Measurements from ENCODE around the gene PALLD. TPM values are rescaled to one million over a fixed set of nuclear protein-coding genes. Genes with fewer than 3 reads are reported as not detected.
"Not testable (repeated sequence)": the region's sequence is repeated elsewhere in the genome, so short reads cannot be mapped to it uniquely, and the experiment has no call there.

PALLD gene
- total RNA-seq (24.3 TPM), polyA plus RNA-seq (83.0 TPM)
- long read RNA-seq, donor 1 = 0 reads
- long read RNA-seq, donor 2 = 0 reads
- long read RNA-seq, donor 3, full-length matches to known transcripts = 4 of 33 reads
- long read RNA-seq, donor 3, partial matches to known transcripts = 15 of 33 reads
- long read RNA-seq, donor 3, other reads (novel, unspliced or antisense) = 14 of 33 reads
- long read RNA-seq, donor 4, full-length matches to known transcripts = 1 of 1 reads
- long read RNA-seq, donor 4, partial matches to known transcripts = 0 of 1 reads
- long read RNA-seq, donor 4, other reads (novel, unspliced or antisense) = 0 of 1 reads
- long read RNA-seq, donor 5, full-length matches to known transcripts = 3 of 78 reads
- long read RNA-seq, donor 5, partial matches to known transcripts = 57 of 78 reads
- long read RNA-seq, donor 5, other reads (novel, unspliced or antisense) = 18 of 78 reads
- long read RNA-seq, donor 6, full-length matches to known transcripts = 3 of 8 reads
- long read RNA-seq, donor 6, partial matches to known transcripts = 5 of 8 reads
- long read RNA-seq, donor 6, other reads (novel, unspliced or antisense) = 0 of 8 reads
- long read RNA-seq, donor 7, full-length matches to known transcripts = 3 of 3 reads
- long read RNA-seq, donor 7, partial matches to known transcripts = 0 of 3 reads
- long read RNA-seq, donor 7, other reads (novel, unspliced or antisense) = 0 of 3 reads
- long read RNA-seq, donor 8 = 0 reads
- long read RNA-seq, donor 9 = 0 reads
- long read RNA-seq, donor 10 = 0 reads

DNA sequence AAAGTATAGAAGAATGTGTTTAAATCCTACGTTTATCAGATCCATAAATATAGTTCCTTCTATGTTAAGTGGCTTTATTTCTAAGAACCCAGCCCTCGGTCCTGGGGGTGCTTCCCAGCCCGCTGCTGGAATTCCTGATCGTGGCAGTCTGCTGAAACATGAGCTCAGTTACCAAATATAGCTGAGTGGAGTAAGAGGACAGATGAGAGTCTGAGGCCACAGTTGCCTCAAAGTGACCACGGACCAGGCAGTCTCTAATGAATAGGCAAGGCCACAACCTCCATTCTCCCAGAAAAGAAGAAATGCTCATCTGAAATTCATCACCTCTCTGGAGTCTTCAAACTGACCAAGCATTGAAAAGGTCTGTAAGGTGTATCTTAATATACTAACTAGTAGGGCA lies at the start of gene PALLD:
TSS of gene PALLD (plus strand) at position 219 of the 400 bp plus-strand sequence.
- no peak for DNase-seq (ENCODE audit: low read depth in 6 of 9, low spot score in 9 of 9)

GRCh38 chr4:168449063-168449462 lies 47.8 kb upstream of the PALLD start:
- not testable (repeated sequence) for H3K4me3 ChIP-seq (ENCODE audit: low read length in 2 of 2); H3K27me3 ChIP-seq (ENCODE audit: control insufficient read depth in 2 of 2, insufficient read depth in 1 of 2, low read length in 1 of 2); H3K9me3 ChIP-seq (ENCODE audit: control insufficient read depth in 2 of 2, insufficient read depth in 1 of 2, low read length in 1 of 2); H3K4me1 ChIP-seq (ENCODE audit: control insufficient read depth in 2 of 2, insufficient read depth in 2 of 2, low read length in 2 of 2); H3K27ac ChIP-seq (ENCODE audit: low read depth in 1 of 2, low read length in 1 of 2); DNase-seq (ENCODE audit: low read depth in 6 of 9, low spot score in 9 of 9)
- 98% methylated on average over 3 of the region's 3 CpGs for WGBS
- peaks cover 3 to 20% of the 10 kb centered on the region in 2 donors for H3K36me3 ChIP-seq (ENCODE audit: control insufficient read depth in 2 of 2, insufficient read depth in 2 of 2, low read length in 1 of 2)

More for the DNA sequence above, at the start of gene PALLD:
- Histone ChIP-seq H3K9me3 (ENCODE audit: control insufficient read depth in 2 of 2, insufficient read depth in 1 of 2, low read length in 1 of 2) (no peaks in the 10 kb centered on the region), H3K27me3 (ENCODE audit: control insufficient read depth in 2 of 2, insufficient read depth in 1 of 2, low read length in 1 of 2) (no peaks in the 10 kb centered on the region), H3K4me3 (ENCODE audit: low read length in 2 of 2) (no peak within 1 kb of the TSS), H3K36me3 (ENCODE audit: control insufficient read depth in 2 of 2, insufficient read depth in 2 of 2, low read length in 1 of 2) (no peaks in the 10 kb centered on the region), H3K27ac (ENCODE audit: low read depth in 1 of 2, low read length in 1 of 2) (no peak within 1 kb of the TSS), H3K4me1 (ENCODE audit: control insufficient read depth in 2 of 2, insufficient read depth in 2 of 2, low read length in 2 of 2) (peaks cover 0 to 4% of the 10 kb centered on the region in 2 donors)
- WGBS = 75% methylated on average over 5 of the region's 5 CpGs

GRCh38 chr4:168449719-168450452 lies 47.0 kb upstream of the PALLD start:
- no peak for DNase-seq (ENCODE audit: low read depth in 6 of 9, low spot score in 9 of 9)
- Histone ChIP-seq H3K36me3 (ENCODE audit: control insufficient read depth in 2 of 2, insufficient read depth in 2 of 2, low read length in 1 of 2) (peaks cover 3 to 23% of the 10 kb centered on the region in 2 donors), H3K9me3 (ENCODE audit: control insufficient read depth in 2 of 2, insufficient read depth in 1 of 2, low read length in 1 of 2) (no peaks in the 10 kb centered on the region), H3K27me3 (ENCODE audit: control insufficient read depth in 2 of 2, insufficient read depth in 1 of 2, low read length in 1 of 2) (no peaks in the 10 kb centered on the region), H3K4me3 (ENCODE audit: low read length in 2 of 2) (no peak overlapping the region), H3K4me1 (ENCODE audit: control insufficient read depth in 2 of 2, insufficient read depth in 2 of 2, low read length in 2 of 2) (peaks cover 4 to 7% of the 10 kb centered on the region in 2 donors), H3K27ac (ENCODE audit: low read depth in 1 of 2, low read length in 1 of 2) (no peak overlapping the region)
- 97% methylated on average over 5 of the region's 5 CpGs for WGBS

- no peaks in the 10 kb centered on the region for H3K27me3 ChIP-seq (ENCODE audit: control insufficient read depth in 2 of 2, insufficient read depth in 1 of 2, low read length in 1 of 2)
- DNase-seq (ENCODE audit: low read depth in 6 of 9, low spot score in 9 of 9) = no peak
- H3K27ac ChIP-seq (ENCODE audit: low read depth in 1 of 2, low read length in 1 of 2) = no peak overlapping the region
- no peaks in the 10 kb centered on the region for H3K9me3 ChIP-seq (ENCODE audit: control insufficient read depth in 2 of 2, insufficient read depth in 1 of 2, low read length in 1 of 2)
- no peak overlapping the region for H3K4me3 ChIP-seq (ENCODE audit: low read length in 2 of 2)
- peaks cover 4 to 7% of the 10 kb centered on the region in 2 donors for H3K4me1 ChIP-seq (ENCODE audit: control insufficient read depth in 2 of 2, insufficient read depth in 2 of 2, low read length in 2 of 2)
- 96% methylated on average over 2 of the region's 2 CpGs for WGBS
- H3K36me3 ChIP-seq (ENCODE audit: control insufficient read depth in 2 of 2, insufficient read depth in 2 of 2, low read length in 1 of 2) = peaks cover 3 to 32% of the 10 kb centered on the region in 2 donors
These were observed 45.5 kb upstream of the PALLD start for GRCh38 chr4:168451331-168451730.

GRCh38 chr4:168451744-168452390 lies 45.0 kb upstream of the PALLD start:
- WGBS = 100% methylated on average over 1 of the region's 1 CpG
- H3K27ac ChIP-seq (ENCODE audit: low read depth in 1 of 2, low read length in 1 of 2) = no peak overlapping the region

DNA sequence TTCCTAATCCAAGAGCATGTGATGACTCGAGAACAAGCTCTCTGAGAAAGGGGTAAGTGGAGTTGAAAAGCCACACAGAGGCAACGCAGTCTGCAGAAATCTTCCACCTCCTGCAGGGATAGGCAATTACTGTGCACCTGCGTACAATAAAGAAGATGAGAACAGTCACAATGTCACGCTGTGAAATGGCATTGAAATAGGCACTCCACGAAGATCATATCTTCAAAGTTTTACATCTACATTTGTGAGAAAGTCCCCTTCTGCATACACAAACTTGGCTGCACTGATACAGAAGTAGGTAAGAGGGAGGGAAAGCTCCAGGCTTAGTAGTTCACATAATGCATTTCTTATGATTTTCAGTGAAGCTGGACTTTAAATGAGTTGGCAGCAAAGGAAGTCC lies 43.7 kb upstream of the PALLD start:
- peak; percentile 46 to 90 (median 76) for DNase-seq (ENCODE audit: low read depth in 6 of 9, low spot score in 9 of 9)
- H3K36me3 ChIP-seq (ENCODE audit: control insufficient read depth in 2 of 2, insufficient read depth in 2 of 2, low read length in 1 of 2) = peaks cover 3 to 36% of the 10 kb centered on the region in 2 donors
- no peaks in the 10 kb centered on the region for H3K27me3 ChIP-seq (ENCODE audit: control insufficient read depth in 2 of 2, insufficient read depth in 1 of 2, low read length in 1 of 2)
- WGBS = 12% methylated on average over 5 of the region's 5 CpGs
- peaks cover 4 to 7% of the 10 kb centered on the region in 2 donors for H3K4me1 ChIP-seq (ENCODE audit: control insufficient read depth in 2 of 2, insufficient read depth in 2 of 2, low read length in 2 of 2)
- H3K9me3 ChIP-seq (ENCODE audit: control insufficient read depth in 2 of 2, insufficient read depth in 1 of 2, low read length in 1 of 2) = no peaks in the 10 kb centered on the region
- H3K27ac ChIP-seq (ENCODE audit: low read depth in 1 of 2, low read length in 1 of 2) = peak overlapping the region; percentile 43 to 77
- no peak overlapping the region for H3K4me3 ChIP-seq (ENCODE audit: low read length in 2 of 2)

More at GRCh38 chr4:168451744-168452390, 45.0 kb upstream of the PALLD start:
- Histone ChIP-seq H3K27me3 (ENCODE audit: control insufficient read depth in 2 of 2, insufficient read depth in 1 of 2, low read length in 1 of 2) (no peaks in the 10 kb centered on the region), H3K36me3 (ENCODE audit: control insufficient read depth in 2 of 2, insufficient read depth in 2 of 2, low read length in 1 of 2) (peaks cover 3 to 35% of the 10 kb centered on the region in 2 donors), H3K9me3 (ENCODE audit: control insufficient read depth in 2 of 2, insufficient read depth in 1 of 2, low read length in 1 of 2) (no peaks in the 10 kb centered on the region), H3K4me3 (ENCODE audit: low read length in 2 of 2) (no peak overlapping the region), H3K4me1 (ENCODE audit: control insufficient read depth in 2 of 2, insufficient read depth in 2 of 2, low read length in 2 of 2) (peaks cover 4 to 7% of the 10 kb centered on the region in 2 donors)
- DNase-seq (ENCODE audit: low read depth in 6 of 9, low spot score in 9 of 9) = no peak

- WGBS = 97% methylated on average over 2 of the region's 2 CpGs
- H3K9me3 ChIP-seq (ENCODE audit: control insufficient read depth in 2 of 2, insufficient read depth in 1 of 2, low read length in 1 of 2); H3K4me1 ChIP-seq (ENCODE audit: control insufficient read depth in 2 of 2, insufficient read depth in 2 of 2, low read length in 2 of 2); H3K27me3 ChIP-seq (ENCODE audit: control insufficient read depth in 2 of 2, insufficient read depth in 1 of 2, low read length in 1 of 2); H3K27ac ChIP-seq (ENCODE audit: low read depth in 1 of 2, low read length in 1 of 2); DNase-seq (ENCODE audit: low read depth in 6 of 9, low spot score in 9 of 9); H3K4me3 ChIP-seq (ENCODE audit: low read length in 2 of 2): not testable (repeated sequence)
- H3K36me3 ChIP-seq (ENCODE audit: control insufficient read depth in 2 of 2, insufficient read depth in 2 of 2, low read length in 1 of 2) = peaks cover 0 to 31% of the 10 kb centered on the region in 2 donors
These were observed 38.6 kb upstream of the PALLD start for GRCh38 chr4:168458256-168458655.

DNA sequence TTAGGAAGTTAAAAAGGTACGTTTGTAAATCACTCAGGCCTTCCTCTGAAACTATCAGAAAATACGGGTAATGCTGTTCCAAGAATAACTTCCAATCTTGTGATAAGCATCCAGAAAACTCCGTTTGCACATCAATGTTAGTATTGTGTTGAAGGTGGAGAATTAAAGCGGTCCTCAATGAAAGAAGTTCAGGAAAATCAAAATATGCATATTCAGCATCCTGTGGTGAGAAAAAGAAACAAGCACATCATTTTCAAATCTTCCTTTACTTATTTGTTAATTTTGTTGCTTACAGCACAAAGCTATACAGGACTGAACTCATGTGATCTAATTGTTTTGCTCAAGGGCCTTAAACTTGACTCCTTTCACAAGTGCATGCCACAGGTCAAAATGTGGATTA lies 35.0 kb upstream of the PALLD start:
- Histone ChIP-seq H3K36me3 (ENCODE audit: control insufficient read depth in 2 of 2, insufficient read depth in 2 of 2, low read length in 1 of 2) (peaks cover 0 to 21% of the 10 kb centered on the region in 2 donors), H3K27me3 (ENCODE audit: control insufficient read depth in 2 of 2, insufficient read depth in 1 of 2, low read length in 1 of 2) (no peaks in the 10 kb centered on the region), H3K27ac (ENCODE audit: low read depth in 1 of 2, low read length in 1 of 2) (no peak overlapping the region), H3K4me3 (ENCODE audit: low read length in 2 of 2) (no peak overlapping the region), H3K4me1 (ENCODE audit: control insufficient read depth in 2 of 2, insufficient read depth in 2 of 2, low read length in 2 of 2) (no peaks in the 10 kb centered on the region), H3K9me3 (ENCODE audit: control insufficient read depth in 2 of 2, insufficient read depth in 1 of 2, low read length in 1 of 2) (peaks cover 0 to 4% of the 10 kb centered on the region in 2 donors)
- WGBS = 96% methylated on average over 4 of the region's 4 CpGs
- DNase-seq (ENCODE audit: low read depth in 6 of 9, low spot score in 9 of 9) = no peak
